Astrocyte (in vitro differentiated cells and primary cell): ENCODE measurements around the gene VIP. TPM values are rescaled to one million over a fixed set of nuclear protein-coding genes. Genes with fewer than 3 reads are reported as not detected.

ENCODE experiments used
- DNase-seq: peaks from one replicate; pipeline ENCODE4 v3.0.0-alpha.2; 2010; ENCODE audit warnings: low read depth
- FAIRE-seq: peaks from 2 replicates; lab custom pipeline; 2011; peaks lifted over from hg19 to GRCh38; lab: Jason Lieb, UNC
- H2AFZ ChIP-seq: 2 replicates; pipeline ENCODE4 v1.6.0; 2012; ENCODE audit warnings: low read depth, low read length, inconsistent platforms
- H3K27ac ChIP-seq: 2 replicates; pipeline ENCODE4 v1.5.1; 2011; ENCODE audit warnings: low read depth, low read length, inconsistent platforms
- H3K27me3 ChIP-seq: 2 replicates; pipeline ENCODE4 v1.6.0; 2011; ENCODE audit warnings: low read length, inconsistent platforms; ENCODE audit not compliant: insufficient read depth
- H3K36me3 ChIP-seq: 2 replicates; pipeline ENCODE4 v1.5.1; 2011; ENCODE audit warnings: low read length, inconsistent platforms; ENCODE audit not compliant: insufficient read depth
- H3K4me1 ChIP-seq: 2 replicates; pipeline ENCODE4 v1.5.1; 2011; ENCODE audit warnings: low read length, inconsistent platforms; ENCODE audit not compliant: insufficient read depth
- H3K4me2 ChIP-seq: 2 replicates; pipeline ENCODE4 v1.6.0; 2012; ENCODE audit warnings: low read length, inconsistent platforms
- H3K4me3 ChIP-seq: 2 replicates; pipeline ENCODE4 v1.5.1; 2011; ENCODE audit warnings: low read depth, mild to moderate bottlenecking, low read length, inconsistent platforms; ENCODE audit not compliant: insufficient read depth
- H3K79me2 ChIP-seq: 2 replicates; pipeline ENCODE4 v1.6.0; 2012; ENCODE audit warnings: mild to moderate bottlenecking, low read length, inconsistent platforms; ENCODE audit not compliant: insufficient read depth
- H3K9ac ChIP-seq: 2 replicates; pipeline ENCODE4 v1.6.0; 2012; ENCODE audit warnings: mild to moderate bottlenecking, low read length, inconsistent platforms
- H3K9me3 ChIP-seq: 2 replicates; pipeline ENCODE4 v1.5.1; 2012; ENCODE audit warnings: low read depth, mild to moderate bottlenecking, low read length, inconsistent platforms; ENCODE audit not compliant: insufficient read depth
- H4K20me1 ChIP-seq: 2 replicates; pipeline ENCODE4 v1.6.0; 2012; ENCODE audit warnings: low read length, inconsistent platforms; ENCODE audit not compliant: insufficient read depth
- H3K27ac Mint-ChIP-seq: one replicate; pipeline ENCODE4 v1.8.0; 2021; ENCODE audit warnings: mild to moderate bottlenecking, mixed read lengths; ENCODE audit not compliant: unreplicated experiment
- H3K27me3 Mint-ChIP-seq: one replicate; pipeline ENCODE4 v1.8.0; 2021; ENCODE audit warnings: low read depth, mixed read lengths; ENCODE audit not compliant: unreplicated experiment
- H3K36me3 Mint-ChIP-seq: one replicate; pipeline ENCODE4 v1.8.0; 2021; ENCODE audit warnings: low read depth, mixed read lengths; ENCODE audit not compliant: unreplicated experiment
- H3K4me1 Mint-ChIP-seq: one replicate; pipeline ENCODE4 v1.8.0; 2021; ENCODE audit warnings: low read depth, mixed read lengths; ENCODE audit not compliant: unreplicated experiment
- H3K4me3 Mint-ChIP-seq: one replicate; pipeline ENCODE4 v1.8.0; 2021; ENCODE audit warnings: mild to moderate bottlenecking, moderate library complexity, mixed read lengths; ENCODE audit not compliant: unreplicated experiment
- H3K9me3 Mint-ChIP-seq: one replicate; pipeline ENCODE4 v1.8.0; 2021; ENCODE audit warnings: mild to moderate bottlenecking, mixed read lengths; ENCODE audit not compliant: unreplicated experiment
- EZH2 ChIP-seq: IDR thresholded peaks from 2 replicates; pipeline ENCODE4 v1.6.1; 2012; ENCODE audit warnings: mild to moderate bottlenecking, low read length, inconsistent platforms; ENCODE audit not compliant: insufficient read depth
- total RNA-seq: library from RNA; stranded (reverse); gene quantifications from 2 replicates; pipeline ENCODE4 v1.2.1, GENCODE V29; 2021
- TF ChIP-seq, protein P1 (sequence below): IDR thresholded peaks from 2 replicates; pipeline ENCODE4 v1.5.1; 2011; ENCODE audit warnings: low read depth, mild to moderate bottlenecking, inconsistent platforms, low read length, moderate library complexity; ENCODE audit not compliant: insufficient read depth

VIP gene
- total RNA-seq, 1 donor from 2014 or later = 0.45 TPM

DNA sequence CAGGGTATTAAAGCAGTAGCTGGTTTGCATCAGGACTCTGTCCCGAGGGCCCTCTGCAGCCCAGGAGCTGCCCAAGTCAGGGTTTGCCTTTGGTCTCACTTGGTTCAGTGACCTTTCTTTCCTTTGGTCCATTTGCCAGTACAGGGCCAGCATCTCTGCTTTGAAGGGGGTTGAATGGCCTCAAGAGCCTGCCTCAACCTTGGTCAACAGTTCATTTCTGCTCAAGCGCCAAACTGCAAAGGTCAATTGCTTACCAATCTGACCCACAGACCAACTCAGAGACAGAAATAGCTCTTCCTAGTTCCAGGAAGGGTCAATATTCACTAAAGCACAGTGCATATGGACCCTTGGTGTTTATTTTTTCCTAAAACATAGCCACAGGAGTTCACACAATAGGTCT, 19.4 kb downstream of the VIP start:
- no peak for TF ChIP-seq EZH2
- TF ChIP-seq, protein P1, sequence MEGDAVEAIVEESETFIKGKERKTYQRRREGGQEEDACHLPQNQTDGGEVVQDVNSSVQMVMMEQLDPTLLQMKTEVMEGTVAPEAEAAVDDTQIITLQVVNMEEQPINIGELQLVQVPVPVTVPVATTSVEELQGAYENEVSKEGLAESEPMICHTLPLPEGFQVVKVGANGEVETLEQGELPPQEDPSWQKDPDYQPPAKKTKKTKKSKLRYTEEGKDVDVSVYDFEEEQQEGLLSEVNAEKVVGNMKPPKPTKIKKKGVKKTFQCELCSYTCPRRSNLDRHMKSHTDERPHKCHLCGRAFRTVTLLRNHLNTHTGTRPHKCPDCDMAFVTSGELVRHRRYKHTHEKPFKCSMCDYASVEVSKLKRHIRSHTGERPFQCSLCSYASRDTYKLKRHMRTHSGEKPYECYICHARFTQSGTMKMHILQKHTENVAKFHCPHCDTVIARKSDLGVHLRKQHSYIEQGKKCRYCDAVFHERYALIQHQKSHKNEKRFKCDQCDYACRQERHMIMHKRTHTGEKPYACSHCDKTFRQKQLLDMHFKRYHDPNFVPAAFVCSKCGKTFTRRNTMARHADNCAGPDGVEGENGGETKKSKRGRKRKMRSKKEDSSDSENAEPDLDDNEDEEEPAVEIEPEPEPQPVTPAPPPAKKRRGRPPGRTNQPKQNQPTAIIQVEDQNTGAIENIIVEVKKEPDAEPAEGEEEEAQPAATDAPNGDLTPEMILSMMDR = no peak
- Mint-ChIP-seq H3K27ac (no peak overlapping the region), H3K4me3 (no peak overlapping the region), H3K4me1 (no peaks in the 10 kb centered on the region), H3K9me3 (no peaks in the 10 kb centered on the region), H3K36me3 (no peaks in the 10 kb centered on the region), H3K27me3 (no peaks in the 10 kb centered on the region)
- Histone ChIP-seq H4K20me1 (no peaks in the 10 kb centered on the region), H3K36me3 (no peaks in the 10 kb centered on the region), H3K9ac (no peak overlapping the region), H2AFZ (no peak overlapping the region), H3K79me2 (no peaks in the 10 kb centered on the region), H3K4me1 (no peaks in the 10 kb centered on the region), H3K4me2 (no peak overlapping the region), H3K9me3 (peaks cover 3% of the 10 kb centered on the region), H3K4me3 (no peak overlapping the region), H3K27me3 (no peaks in the 10 kb centered on the region), H3K27ac (no peak overlapping the region)
- no peak for FAIRE-seq
- DNase-seq = no peak

DNA sequence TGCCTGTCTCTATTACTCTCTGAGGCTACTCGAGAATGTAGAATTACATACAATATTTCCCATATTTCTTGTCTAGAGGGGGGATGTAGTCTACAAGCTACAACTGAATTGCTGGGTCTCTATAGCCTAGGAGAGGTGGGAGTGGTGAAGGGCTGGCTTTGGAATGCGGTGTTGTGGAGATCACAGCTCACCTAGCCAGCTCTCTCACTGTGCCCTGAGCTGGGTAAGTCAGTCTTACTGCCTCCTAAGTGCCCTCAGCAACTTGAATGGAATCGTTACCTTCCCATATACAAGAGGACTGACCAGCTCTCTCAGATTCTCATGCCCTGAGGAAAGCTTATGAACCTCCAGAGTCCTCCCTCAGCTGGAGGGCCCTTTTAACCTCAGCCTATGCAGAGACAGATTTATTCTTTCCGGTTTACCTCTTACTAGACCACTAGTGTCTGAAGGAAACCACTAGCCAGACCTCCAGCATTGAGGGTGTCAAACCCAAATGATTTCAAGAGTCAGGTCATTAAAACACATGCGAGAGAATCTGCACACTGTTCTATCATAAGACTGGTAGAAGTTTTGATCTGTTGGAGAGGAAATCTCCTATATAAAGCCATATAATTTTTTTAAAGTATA, 20.6 kb downstream of the VIP start:
- H3K4me2 ChIP-seq = no peak overlapping the region

DNA sequence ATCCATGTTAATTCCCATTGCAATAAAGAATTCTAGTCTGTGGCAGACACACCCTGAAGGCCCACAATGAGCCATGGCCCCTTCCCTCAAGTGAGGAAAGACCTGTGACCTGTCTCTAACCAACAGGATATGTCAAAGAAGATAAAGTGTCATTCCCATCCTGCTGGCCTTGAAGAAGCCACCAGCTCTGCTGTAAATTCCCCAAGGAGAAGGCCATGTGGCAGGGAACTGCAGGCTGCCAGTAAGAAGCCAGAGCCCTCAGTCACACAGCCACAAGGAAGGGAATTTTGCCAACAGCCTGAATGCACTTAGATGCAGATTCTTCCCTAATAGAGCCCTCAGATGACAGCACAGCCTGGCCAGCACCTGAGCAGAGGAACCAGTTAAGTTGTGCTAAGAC, 24.8 kb downstream of the VIP start:
- Histone ChIP-seq H3K36me3 (no peaks in the 10 kb centered on the region), H3K4me2 (no peak overlapping the region), H3K27me3 (no peaks in the 10 kb centered on the region), H3K4me3 (no peak overlapping the region), H2AFZ (no peak overlapping the region), H3K9me3 (peaks cover 3% of the 10 kb centered on the region), H3K4me1 (no peaks in the 10 kb centered on the region), H3K9ac (no peak overlapping the region), H3K27ac (no peak overlapping the region), H4K20me1 (no peaks in the 10 kb centered on the region), H3K79me2 (no peaks in the 10 kb centered on the region)
- Mint-ChIP-seq H3K4me1 (no peaks in the 10 kb centered on the region), H3K9me3 (peaks cover 4% of the 10 kb centered on the region), H3K27me3 (no peaks in the 10 kb centered on the region), H3K4me3 (no peak overlapping the region), H3K27ac (no peak overlapping the region), H3K36me3 (no peaks in the 10 kb centered on the region)
- DNase-seq (no peak), FAIRE-seq (no peak)
- TF ChIP-seq EZH2 = no peak
- TF ChIP-seq, protein P1 = no peak

More for the DNA sequence above, 20.6 kb downstream of the VIP start:
- Histone ChIP-seq H3K27me3 (no peaks in the 10 kb centered on the region), H3K9ac (no peak overlapping the region), H3K4me1 (no peaks in the 10 kb centered on the region), H2AFZ (no peak overlapping the region), H3K27ac (no peak overlapping the region), H4K20me1 (no peaks in the 10 kb centered on the region), H3K4me3 (no peak overlapping the region), H3K79me2 (no peaks in the 10 kb centered on the region), H3K36me3 (no peaks in the 10 kb centered on the region), H3K9me3 (peaks cover 3% of the 10 kb centered on the region)
- TF ChIP-seq, protein P1 = no peak
- TF ChIP-seq EZH2 = no peak
- Mint-ChIP-seq H3K27me3 (no peaks in the 10 kb centered on the region), H3K4me3 (no peak overlapping the region), H3K9me3 (no peaks in the 10 kb centered on the region), H3K36me3 (no peaks in the 10 kb centered on the region), H3K27ac (no peak overlapping the region), H3K4me1 (no peaks in the 10 kb centered on the region)
- DNase-seq (no peak), FAIRE-seq (no peak)
